Activated T-cell treated with anti-CD3 and anti-CD28 coated beads for 48 hours (primary cell): ENCODE results near the gene RNF208.
A peak's percentile ranks its signal among the peaks of the same experiment; 100 is the strongest.

Source experiments
- DNase-seq: peaks from one replicate; pipeline ENCODE4 v3.0.0-alpha.2; 2020; ENCODE audit warnings: low read depth

The RNF208 gene

GRCh38 chr9:137227853-137228505 lies 5.9 kb upstream of the RNF208 start:
- no peak for DNase-seq

GRCh38 chr9:137227054-137227852 lies 5.2 kb upstream of the RNF208 start, which contains the start of gene RNF224:
TSS of gene RNF224 (plus strand) at chr9:137227502. CDS start at chr9:137228336, 834 bp downstream.
- DNase-seq: peak; percentile 79

GRCh38 chr9:137226338-137227053 lies 4.5 kb upstream of the RNF208 start:
- DNase-seq: no peak

GRCh38 chr9:137225699-137226331 lies 3.8 kb upstream of the RNF208 start:
- DNase-seq: no peak

GRCh38 chr9:137224830-137225694 lies 3.0 kb upstream of the RNF208 start, which contains the start of gene CYSRT1:
TSS of gene CYSRT1 (plus strand) at chr9:137225174. CDS start at chr9:137225622, 448 bp downstream.
- DNase-seq: no peak

- peak; percentile 98 for DNase-seq
These were observed 1.3 kb upstream of the RNF208 start for GRCh38 chr9:137223078-137223970.

- no peak for DNase-seq
These were observed 431 bp downstream of the RNF208 start for GRCh38 chr9:137221506-137222111.

- DNase-seq: no peak
These were observed 940 bp downstream of the RNF208 start for GRCh38 chr9:137221095-137221505.

GRCh38 chr9:137220317-137221094 lies 1.5 kb downstream of the RNF208 start:
- no peak for DNase-seq

- DNase-seq: no peak
These were observed 2.2 kb downstream of the RNF208 start for GRCh38 chr9:137219757-137220316.

GRCh38 chr9:137218754-137219271 lies 3.2 kb downstream of the RNF208 start:
- no peak for DNase-seq

GRCh38 chr9:137218212-137218753 lies 3.8 kb downstream of the RNF208 start:
- DNase-seq: no peak

GRCh38 chr9:137217276-137218211 lies 4.5 kb downstream of the RNF208 start:
- no peak for DNase-seq

GRCh38 chr9:137216188-137216965 lies 5.7 kb downstream of the RNF208 start:
- DNase-seq: no peak

GRCh38 chr9:137215196-137215986 lies 6.6 kb downstream of the RNF208 start:
- no peak for DNase-seq
